T-helper 17 cell (primary cell): ENCODE data around the gene DBP. TPM values are rescaled to one million over a fixed set of nuclear protein-coding genes. Genes with fewer than 3 reads are reported as not detected.

Source experiments
- ATAC-seq: fragments of 150-1000 bp; cut with Tn5 transposase; 2 replicates; pipeline ENCODE4 v1.10.0; 2021; ENCODE audit warnings: mild to moderate bottlenecking, moderate library complexity
- DNase-seq, 3 donors: peaks; one replicate each; pipeline versions ENCODE4 v3.0.0 to v3.0.0-alpha.2; 2020 to 2021
- H3K9me3 ChIP-seq: one replicate; pipeline ENCODE4 v1.7.0; 2013; ENCODE audit warnings: low read length, mild to moderate bottlenecking; ENCODE audit not compliant: control insufficient read depth, poor library complexity, severe bottlenecking
- H3K27ac Mint-ChIP-seq: one replicate; pipeline ENCODE4 v1.8.0; 2022; ENCODE audit warnings: mild to moderate bottlenecking, moderate library complexity, mixed read lengths
- H3K27me3 Mint-ChIP-seq: one replicate; pipeline ENCODE4 v1.8.0; 2022; ENCODE audit warnings: mixed read lengths
- H3K36me3 Mint-ChIP-seq: one replicate; pipeline ENCODE4 v1.8.0; 2022; ENCODE audit warnings: low read depth, mixed read lengths
- H3K4me1 Mint-ChIP-seq: one replicate; pipeline ENCODE4 v1.8.0; 2022; ENCODE audit warnings: mild to moderate bottlenecking, mixed read lengths
- H3K4me3 Mint-ChIP-seq: one replicate; pipeline ENCODE4 v1.8.0; 2022; ENCODE audit warnings: mild to moderate bottlenecking, moderate library complexity, mixed read lengths
- total RNA-seq, 4 donors: library from RNA in 2 of 4; stranded (reverse) in 2 of 4; gene quantifications; one replicate each; pipeline ENCODE4 v1.2.3 and lab custom pipeline; 2022 to 2026

Gene DBP
- total RNA-seq, 2 donors from 2014 or later, result 29.7 to 38.2 TPM

GRCh38 chr19:48614436-48615230, 22.5 kb downstream of the DBP start, which contains the start of gene FAM83E:
Gene FAM83E (minus strand): TSS chr19:48615076. CDS start chr19:48613372, 1,704 bp downstream.
- H3K9me3 ChIP-seq, result no peaks in the 10 kb centered on the region
- ATAC-seq (no peak), DNase-seq (no peak)
- peaks cover 24% of the 10 kb centered on the region for H3K4me1 Mint-ChIP-seq
- no peaks in the 10 kb centered on the region for H3K27me3 Mint-ChIP-seq
- H3K27ac Mint-ChIP-seq, result peak within 1 kb of the TSS; percentile 66
- peak within 1 kb of the TSS; percentile 96 for H3K4me3 Mint-ChIP-seq
- peaks cover 3% of the 10 kb centered on the region for H3K36me3 Mint-ChIP-seq

- ATAC-seq (no peak), DNase-seq (no peak)
- peaks cover 3% of the 10 kb centered on the region for H3K36me3 Mint-ChIP-seq
- peak overlapping the region; percentile 36 for H3K4me3 Mint-ChIP-seq
- no peaks in the 10 kb centered on the region for H3K27me3 Mint-ChIP-seq
- H3K4me1 Mint-ChIP-seq, result peaks cover 21% of the 10 kb centered on the region
- H3K9me3 ChIP-seq, result no peaks in the 10 kb centered on the region
- peak overlapping the region; percentile 54 for H3K27ac Mint-ChIP-seq
Measured at GRCh38 chr19:48613852-48614435, 23.2 kb downstream of the DBP start.

- peaks cover 22% of the 10 kb centered on the region for H3K4me1 Mint-ChIP-seq
- no peak for ATAC-seq
- H3K27ac Mint-ChIP-seq, result peak overlapping the region; percentile 54
- no peaks in the 10 kb centered on the region for H3K27me3 Mint-ChIP-seq
- H3K36me3 Mint-ChIP-seq, result peaks cover 3% of the 10 kb centered on the region
- no peaks in the 10 kb centered on the region for H3K9me3 ChIP-seq
- peak overlapping the region; percentile 31 for H3K4me3 Mint-ChIP-seq
- no peak for DNase-seq
Measured at GRCh38 chr19:48613024-48613851, 23.9 kb downstream of the DBP start.

- ATAC-seq, result no peak
- Mint-ChIP-seq H3K36me3 (peaks cover 3% of the 10 kb centered on the region), H3K27ac (no peak overlapping the region), H3K27me3 (no peaks in the 10 kb centered on the region), H3K4me1 (peaks cover 16% of the 10 kb centered on the region), H3K4me3 (no peak overlapping the region)
- no peak for DNase-seq
- no peaks in the 10 kb centered on the region for H3K9me3 ChIP-seq
Measured at GRCh38 chr19:48611872-48612271, 25.3 kb downstream of the DBP start.

- ATAC-seq, result no peak
- no peaks in the 10 kb centered on the region for H3K27me3 Mint-ChIP-seq
- H3K4me1 Mint-ChIP-seq, result peaks cover 7% of the 10 kb centered on the region
- H3K4me3 Mint-ChIP-seq, result no peak overlapping the region
- no peaks in the 10 kb centered on the region for H3K9me3 ChIP-seq
- H3K36me3 Mint-ChIP-seq, result no peaks in the 10 kb centered on the region
- no peak for DNase-seq
- no peak overlapping the region for H3K27ac Mint-ChIP-seq
Measured at GRCh38 chr19:48609571-48610108, 27.5 kb downstream of the DBP start.

DNA sequence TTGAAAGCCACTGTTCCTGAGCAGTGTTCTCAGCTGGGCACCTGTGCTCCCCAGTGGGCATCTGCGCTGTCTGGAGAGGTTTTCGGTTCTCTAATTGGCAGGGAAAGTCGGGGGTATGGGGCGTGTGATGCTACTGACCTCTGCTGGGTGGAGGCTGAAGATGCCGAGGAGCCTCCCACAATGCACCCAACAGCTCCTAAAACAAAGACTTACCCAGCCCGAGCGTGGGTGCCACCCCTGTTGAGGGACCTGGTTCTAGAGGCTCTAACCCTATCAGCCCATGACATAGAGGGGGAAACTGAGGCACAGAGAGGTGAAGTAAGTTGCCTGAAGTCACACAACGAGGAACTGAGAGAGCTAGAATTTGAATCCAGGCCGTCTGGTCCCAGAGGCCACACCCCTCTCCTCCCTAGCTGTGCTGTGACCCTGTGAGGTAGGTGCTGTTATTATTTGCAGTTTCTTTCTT, 28.3 kb downstream of the DBP start:
- ATAC-seq, result peak; percentile 92

DNA sequence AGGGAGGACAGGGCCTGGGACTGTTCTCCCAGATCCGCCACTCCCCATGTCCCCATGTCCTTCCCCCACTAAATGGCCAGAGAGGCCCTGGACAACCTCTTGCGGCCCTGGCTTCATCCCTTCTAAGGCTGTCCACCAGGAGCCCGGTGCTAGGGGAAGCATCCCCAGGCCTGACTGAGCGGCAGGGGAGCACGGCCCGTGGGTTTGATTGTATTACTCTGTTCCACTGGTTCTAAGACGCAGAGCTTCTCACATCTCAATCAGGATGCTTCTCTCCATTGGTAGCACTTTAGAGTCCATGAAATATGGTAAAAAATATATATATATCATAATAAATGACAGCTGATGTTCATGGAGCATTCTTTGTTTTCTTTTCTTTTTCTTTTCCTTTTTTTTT, 29.8 kb downstream of the DBP start:
- no peaks in the 10 kb centered on the region for H3K36me3 Mint-ChIP-seq
- no peaks in the 10 kb centered on the region for H3K9me3 ChIP-seq
- ATAC-seq (no peak), DNase-seq (no peak)
- H3K27ac Mint-ChIP-seq, result no peak overlapping the region
- H3K4me3 Mint-ChIP-seq, result no peak overlapping the region
- peaks cover 4% of the 10 kb centered on the region for H3K4me1 Mint-ChIP-seq
- H3K27me3 Mint-ChIP-seq, result no peaks in the 10 kb centered on the region

More for the DNA sequence above, 28.3 kb downstream of the DBP start:
- DNase-seq, result peak in 2 of 3 donors; percentile 33 to 44
- Mint-ChIP-seq H3K27me3 (no peaks in the 10 kb centered on the region), H3K4me1 (peaks cover 4% of the 10 kb centered on the region), H3K27ac (no peak overlapping the region), H3K4me3 (peak overlapping the region; percentile 41), H3K36me3 (no peaks in the 10 kb centered on the region)
- H3K9me3 ChIP-seq, result no peaks in the 10 kb centered on the region

DNA sequence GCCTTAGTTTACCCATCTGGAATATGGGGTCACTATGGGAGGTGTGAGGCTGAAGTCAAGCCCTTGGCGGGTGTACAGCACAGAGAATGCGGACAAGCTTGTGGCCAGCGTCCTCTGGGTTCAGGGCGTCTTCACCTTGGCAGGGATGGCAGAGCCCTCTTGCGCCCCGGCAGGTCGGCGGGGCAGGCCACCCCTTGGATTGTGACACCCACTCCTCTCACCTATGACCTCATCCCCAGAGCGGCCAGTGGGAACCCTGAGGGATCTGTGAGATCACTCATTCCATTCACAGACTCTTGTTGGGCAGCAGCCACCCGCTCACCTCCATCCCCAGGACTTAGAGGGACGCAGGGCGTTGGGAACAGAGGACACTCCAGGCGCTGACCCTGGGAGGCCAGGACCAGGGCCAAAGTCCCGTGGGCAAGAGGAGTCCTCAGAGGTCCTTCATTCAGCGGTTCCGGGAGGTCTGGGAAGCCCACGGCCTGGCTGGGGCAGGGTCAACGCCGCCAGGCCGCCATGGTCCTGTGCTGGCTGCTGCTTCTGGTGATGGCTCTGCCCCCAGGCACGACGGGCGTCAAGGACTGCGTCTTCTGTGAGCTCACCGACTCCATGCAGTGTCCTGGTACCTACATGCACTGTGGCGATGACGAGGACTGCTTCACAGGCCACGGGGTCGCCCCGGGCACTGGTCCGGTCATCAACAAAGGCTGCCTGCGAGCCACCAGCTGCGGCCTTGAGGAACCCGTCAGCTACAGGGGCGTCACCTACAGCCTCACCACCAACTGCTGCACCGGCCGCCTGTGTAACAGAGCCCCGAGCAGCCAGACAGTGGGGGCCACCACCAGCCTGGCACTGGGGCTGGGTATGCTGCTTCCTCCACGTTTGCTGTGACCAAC, 30.5 kb downstream of the DBP start, which contains the start of gene SPACA4:
TSS of gene SPACA4 (plus strand) at position 280 of the 896 bp plus-strand sequence. CDS start at position 517, 237 bp downstream.
- DNase-seq (no peak), ATAC-seq (no peak)
- Mint-ChIP-seq H3K36me3 (no peaks in the 10 kb centered on the region), H3K27ac (no peak within 1 kb of the TSS), H3K27me3 (no peaks in the 10 kb centered on the region), H3K4me3 (no peak within 1 kb of the TSS), H3K4me1 (peaks cover 4% of the 10 kb centered on the region)
- H3K9me3 ChIP-seq, result no peaks in the 10 kb centered on the region

GRCh38 chr19:48603850-48604249, 33.3 kb downstream of the DBP start:
- DNase-seq (no peak), ATAC-seq (no peak)
- H3K9me3 ChIP-seq, result no peaks in the 10 kb centered on the region
- no peak overlapping the region for H3K4me3 Mint-ChIP-seq
- H3K36me3 Mint-ChIP-seq, result no peaks in the 10 kb centered on the region
- peaks cover under 1% of the 10 kb centered on the region for H3K27me3 Mint-ChIP-seq
- H3K27ac Mint-ChIP-seq, result no peak overlapping the region
- H3K4me1 Mint-ChIP-seq, result peaks cover 3% of the 10 kb centered on the region

GRCh38 chr19:48603449-48603848, 33.7 kb downstream of the DBP start:
- Mint-ChIP-seq H3K27me3 (peaks cover 5% of the 10 kb centered on the region), H3K4me3 (no peak overlapping the region), H3K36me3 (no peaks in the 10 kb centered on the region), H3K27ac (no peak overlapping the region), H3K4me1 (no peaks in the 10 kb centered on the region)
- no peaks in the 10 kb centered on the region for H3K9me3 ChIP-seq
- DNase-seq (no peak), ATAC-seq (no peak)

- Mint-ChIP-seq H3K27me3 (peaks cover 5% of the 10 kb centered on the region), H3K27ac (no peak overlapping the region), H3K4me1 (no peaks in the 10 kb centered on the region), H3K4me3 (no peak overlapping the region), H3K36me3 (no peaks in the 10 kb centered on the region)
- H3K9me3 ChIP-seq, result no peaks in the 10 kb centered on the region
- ATAC-seq (no peak), DNase-seq (no peak)
Measured at GRCh38 chr19:48603001-48603400, 34.2 kb downstream of the DBP start.
